ENCODE results near the gene CFAP46.
"Not testable (repeated sequence)": the region's sequence is repeated elsewhere in the genome, so short reads cannot be mapped to it uniquely, and the experiment has no call there.

CFAP46 gene

GRCh38 chr10:132784866-132785722 lies 157.3 kb downstream of the CFAP46 start:
- no peak for DNase-seq

DNA sequence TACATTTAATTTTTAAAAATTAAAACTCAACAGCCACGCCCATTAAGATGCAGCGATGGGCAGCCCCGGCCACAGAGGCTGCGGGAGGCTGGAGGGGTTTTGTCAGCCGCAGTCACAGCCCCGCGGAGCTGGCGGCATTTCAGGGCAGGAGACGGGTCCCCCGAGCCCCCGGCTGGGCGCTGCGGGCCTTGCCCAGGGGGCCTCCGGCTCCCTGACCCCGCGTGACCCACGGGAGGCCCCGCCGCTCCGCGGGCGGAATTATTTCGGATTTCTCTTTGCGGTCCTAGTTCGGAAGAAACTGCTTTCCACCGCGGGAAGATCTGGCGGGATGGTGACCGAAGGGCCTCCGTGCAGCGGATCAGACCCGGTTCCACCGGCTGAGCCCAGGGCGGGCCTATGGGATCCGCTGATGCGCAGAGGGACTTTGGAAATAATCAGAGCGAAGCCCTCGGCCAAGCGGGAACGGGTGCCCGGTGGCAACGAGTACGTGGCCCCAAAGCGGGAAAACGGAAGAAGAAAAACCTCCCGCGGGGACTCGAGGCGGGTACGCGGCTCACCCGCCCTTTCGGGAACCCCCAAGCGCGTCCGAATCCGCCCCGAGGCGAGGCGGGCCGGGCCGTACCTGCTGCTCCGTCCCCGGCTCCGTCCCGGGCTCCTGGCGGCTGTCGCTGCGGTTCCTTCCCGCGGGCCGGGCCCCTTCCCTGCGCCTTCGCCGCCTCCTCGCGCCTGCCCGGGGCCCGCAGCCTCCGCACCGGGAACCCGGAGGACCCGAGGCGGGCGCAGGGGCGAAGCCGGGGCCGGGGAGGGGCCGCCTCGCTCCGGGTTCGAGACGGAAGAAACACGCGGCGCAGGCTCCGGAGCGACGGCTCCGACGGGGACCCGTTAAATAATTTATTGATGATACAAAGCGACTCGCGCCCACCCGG lies 158.2 kb downstream of the CFAP46 start:
- DNase-seq = no peak

DNA sequence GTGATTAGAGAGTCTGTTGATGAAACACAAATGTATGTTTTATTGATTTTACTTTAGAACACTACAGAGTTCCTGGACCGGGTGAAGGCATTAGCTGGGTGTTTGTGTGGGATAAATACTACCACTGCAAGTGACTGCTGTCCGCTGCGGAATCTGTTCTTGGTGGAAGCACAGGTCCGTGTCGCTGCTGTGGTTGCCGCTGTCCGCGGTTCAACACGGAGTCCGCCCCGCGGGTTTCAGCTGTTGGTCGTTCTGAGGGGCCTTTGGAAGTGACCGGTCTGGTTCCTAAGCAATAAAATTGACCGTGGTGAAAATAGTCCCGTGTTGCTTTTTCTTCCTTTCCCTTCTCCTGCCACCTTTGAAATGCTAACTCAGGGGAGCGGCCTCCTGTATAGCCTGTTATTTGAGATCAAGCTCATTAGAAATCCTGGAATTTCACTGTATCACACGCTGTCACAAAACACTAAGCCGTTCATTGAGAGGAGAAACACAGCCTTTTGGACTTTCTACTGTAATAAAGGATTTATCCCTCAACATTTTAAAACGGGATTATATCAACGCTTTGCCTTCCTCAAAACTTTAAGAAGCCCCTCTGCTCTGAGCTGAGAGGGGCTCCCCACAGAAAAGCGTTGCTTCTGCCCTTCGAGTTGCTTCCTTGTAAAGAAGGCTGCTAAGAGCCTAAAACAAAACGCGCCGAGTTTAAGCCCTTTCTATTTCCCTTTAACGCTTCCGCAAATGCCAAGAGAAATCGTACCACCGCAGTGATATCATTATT lies 159.0 kb downstream of the CFAP46 start:
- DNase-seq = no peak

- no peak for DNase-seq
Observed at GRCh38 chr10:132781556-132781955, 160.8 kb downstream of the CFAP46 start.

DNA sequence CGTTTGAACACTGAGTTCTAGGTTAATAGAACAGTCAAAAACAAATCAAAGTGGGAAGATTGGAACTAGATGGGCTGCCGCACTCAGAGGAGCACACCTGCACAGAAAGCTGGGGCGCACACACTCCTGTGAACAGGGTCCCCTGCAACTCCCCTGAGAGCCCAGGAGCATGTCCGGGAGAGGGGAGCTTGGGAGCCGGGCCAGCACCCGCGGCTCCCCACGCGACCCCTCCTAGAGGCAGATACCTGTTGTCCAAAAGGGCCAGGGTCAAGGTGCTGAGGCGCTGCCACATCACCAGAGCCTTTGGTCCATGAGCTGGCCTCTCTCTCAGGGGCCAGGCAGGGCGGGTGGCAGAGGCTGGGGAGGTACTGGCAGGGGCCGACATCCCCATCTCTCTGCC lies 162.0 kb downstream of the CFAP46 start:
- DNase-seq = no peak

DNA sequence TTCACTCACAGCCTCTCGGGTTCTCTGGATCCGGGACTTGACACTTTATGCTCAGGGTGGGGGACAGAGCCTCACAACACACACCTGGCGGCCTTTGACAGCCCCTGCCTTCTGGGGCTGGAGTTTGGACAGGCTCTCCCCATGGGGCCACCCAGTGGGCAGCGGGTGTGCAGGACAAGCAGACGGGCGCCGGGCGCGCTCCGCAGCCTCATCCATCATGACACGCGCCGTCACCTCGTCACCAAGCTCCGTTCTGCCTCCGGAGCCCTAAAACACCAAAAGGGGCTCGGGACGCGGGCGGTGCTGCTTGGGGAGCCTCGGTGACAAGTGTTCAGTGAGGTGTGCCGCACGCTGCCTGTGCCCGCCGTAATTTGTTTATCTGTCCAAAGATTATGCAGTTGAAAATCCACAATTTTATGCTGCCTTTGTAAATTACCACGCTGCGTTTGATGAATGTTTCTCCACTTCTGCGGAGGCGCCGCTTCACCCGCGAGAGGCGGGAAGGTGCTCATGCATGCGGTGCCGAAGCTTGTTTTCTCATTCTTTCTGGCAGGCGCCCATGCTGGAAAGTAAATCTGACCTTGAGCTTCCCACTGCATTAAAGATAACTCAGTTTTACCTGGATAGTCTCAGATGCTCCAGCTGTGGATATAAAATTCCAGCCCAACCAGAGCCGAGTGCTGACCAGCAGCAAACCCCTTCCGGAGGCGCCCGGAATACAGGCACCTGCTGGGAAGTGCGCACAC lies 162.6 kb downstream of the CFAP46 start:
- DNase-seq = no peak

DNA sequence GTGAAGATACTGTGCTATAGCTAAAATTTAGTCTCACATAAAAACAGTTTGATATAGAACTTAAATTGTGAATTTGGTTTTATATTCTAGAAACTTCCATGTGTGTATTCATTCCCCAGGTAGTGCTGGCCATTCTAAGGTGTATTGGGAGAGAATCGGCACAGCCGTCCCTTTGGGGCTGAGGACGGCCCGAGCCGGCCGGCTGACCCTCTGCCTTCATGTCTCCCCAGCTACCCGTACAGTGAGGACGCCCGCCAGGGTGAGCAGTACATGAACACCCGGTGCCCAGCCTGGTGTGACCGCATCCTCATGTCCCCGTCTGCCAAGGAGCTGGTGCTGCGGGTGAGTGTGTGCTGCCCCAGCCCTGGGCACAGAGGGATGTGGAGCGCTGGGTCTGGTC lies 164.9 kb downstream of the CFAP46 start:
- DNase-seq = no peak

- no peak for DNase-seq
Observed at GRCh38 chr10:132776821-132777220, 165.5 kb downstream of the CFAP46 start.

GRCh38 chr10:132776186-132776585 lies 166.2 kb downstream of the CFAP46 start:
- no peak for DNase-seq

DNA sequence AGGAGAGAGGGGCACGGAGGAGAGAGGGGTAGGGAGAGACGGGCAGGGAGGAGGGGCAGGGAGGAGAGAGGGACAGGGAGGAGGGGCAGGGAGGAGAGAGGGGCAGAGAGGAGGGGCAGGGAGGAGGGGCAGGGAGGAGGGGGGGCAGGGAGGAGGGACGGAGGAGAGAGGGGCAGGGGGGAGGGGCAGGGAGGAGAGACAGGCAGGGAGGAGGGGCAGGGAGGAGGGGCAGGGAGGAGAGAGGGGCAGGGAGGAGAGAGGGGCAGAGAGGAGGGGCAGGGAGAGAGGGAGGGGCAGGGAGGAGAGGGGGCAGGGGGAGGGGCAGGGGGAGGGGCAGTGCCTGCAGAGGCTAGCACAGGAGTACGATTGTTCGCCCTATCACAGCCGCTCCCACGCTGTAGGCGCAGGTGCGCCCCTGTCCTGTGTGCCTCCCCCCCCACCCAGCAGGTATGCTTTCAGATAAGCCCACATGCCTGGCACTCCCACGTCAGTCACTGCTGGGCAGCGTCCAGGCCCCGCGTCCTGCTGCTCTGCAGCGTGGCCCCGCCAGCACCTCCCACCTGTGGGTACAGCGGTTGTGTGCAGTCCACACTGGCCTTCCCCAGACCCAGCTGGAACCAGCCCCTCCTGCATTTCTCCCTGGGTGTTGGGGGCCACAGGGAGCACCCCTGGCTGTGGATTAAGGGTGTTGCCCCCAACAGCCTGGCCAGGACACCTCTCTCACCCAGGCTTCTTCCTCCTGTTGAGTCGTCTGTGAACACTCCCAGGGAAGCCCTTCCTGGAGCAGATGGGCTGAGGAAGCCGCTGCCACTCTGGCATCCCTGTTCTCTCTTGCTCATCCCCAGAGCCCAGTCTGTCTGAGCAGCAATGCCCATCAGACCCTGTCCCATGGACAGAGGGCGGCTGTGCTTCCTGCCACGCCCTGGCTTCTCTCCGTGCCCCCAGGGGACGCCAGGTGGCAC lies 167.2 kb downstream of the CFAP46 start:
- peak; percentile 95 for DNase-seq

DNA sequence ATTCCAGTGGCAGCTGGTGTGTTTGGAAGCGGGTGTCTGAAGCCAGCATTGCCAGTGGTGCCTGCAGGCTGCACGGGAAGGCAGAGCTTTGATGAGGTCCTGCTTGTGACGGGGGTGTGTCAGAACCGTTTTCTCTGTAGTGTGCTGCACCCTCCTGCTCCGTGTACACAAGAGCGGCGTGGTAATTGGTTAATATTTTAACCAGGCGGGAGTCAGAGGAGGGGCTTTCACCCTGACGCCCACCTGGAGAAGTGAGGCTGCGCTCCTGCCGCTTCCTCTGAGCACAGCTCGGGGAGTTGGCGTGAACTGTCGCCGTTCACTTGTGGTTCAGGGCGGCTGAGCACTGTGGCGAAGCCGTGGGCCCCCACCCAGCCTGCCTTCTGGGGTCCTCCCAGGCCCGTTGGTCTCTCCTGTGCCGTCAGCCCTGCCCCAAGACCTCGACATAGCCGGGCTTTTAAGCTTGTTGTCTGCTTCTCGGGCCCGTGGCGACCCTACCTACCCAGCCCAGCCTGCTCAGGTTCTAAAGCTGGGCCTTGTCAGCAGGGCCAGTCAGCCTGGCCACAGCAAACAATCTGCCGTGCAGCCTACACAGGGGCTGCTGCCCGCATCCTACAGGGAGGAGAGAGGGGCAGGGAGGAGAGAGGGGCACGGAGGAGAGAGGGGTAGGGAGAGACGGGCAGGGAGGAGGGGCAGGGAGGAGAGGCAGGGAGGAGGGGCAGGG lies 168.0 kb downstream of the CFAP46 start:
- DNase-seq = peak; percentile 57

- not testable (repeated sequence) for DNase-seq
Observed at GRCh38 chr10:132772816-132773215, 169.6 kb downstream of the CFAP46 start.

DNA sequence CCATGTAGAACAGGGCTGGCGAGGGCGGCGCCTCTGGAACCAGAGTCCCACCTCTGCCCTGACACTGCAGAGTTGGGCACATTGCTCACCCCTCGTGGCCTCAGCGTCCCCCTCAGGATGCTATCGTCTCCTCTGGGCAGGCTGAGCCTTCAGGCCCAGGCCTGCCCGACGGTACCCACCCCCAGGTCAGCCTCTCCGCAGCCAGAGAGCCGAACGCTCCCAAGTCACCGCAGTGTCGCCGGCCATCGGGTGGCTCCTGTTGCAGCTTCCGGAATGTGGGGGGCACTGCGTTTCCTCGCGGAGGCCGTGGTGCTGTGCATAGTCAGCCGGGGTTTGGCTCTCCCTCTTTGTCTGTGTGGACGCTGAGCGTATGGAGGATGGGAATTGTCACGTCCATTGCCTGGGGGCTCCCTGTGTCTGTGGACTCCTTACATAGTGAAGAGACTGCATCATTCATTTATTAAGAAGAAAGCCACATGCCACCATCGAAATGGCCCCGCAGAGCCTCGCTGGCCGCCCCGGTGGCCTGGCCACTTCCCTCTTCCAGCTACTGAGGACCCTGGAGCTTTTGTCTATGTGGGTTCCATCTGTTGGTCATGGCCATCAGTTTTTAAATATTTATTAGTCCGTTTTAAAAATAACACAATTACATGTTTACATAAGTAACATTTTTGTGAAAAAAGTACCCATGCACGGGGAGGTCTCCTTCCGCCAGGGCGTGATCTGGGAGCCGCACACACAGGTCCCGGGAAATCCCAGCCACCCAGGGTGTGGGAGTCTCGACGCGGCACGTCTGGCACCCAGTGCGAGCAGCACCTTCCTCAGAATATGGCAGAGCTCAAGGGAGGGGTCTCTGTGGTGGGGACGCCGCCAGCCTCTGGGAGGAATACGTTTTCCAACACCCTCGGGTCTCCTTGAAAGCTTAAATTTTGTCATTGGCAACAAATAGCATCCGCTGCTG lies 172.0 kb downstream of the CFAP46 start:
- no peak for DNase-seq

DNA sequence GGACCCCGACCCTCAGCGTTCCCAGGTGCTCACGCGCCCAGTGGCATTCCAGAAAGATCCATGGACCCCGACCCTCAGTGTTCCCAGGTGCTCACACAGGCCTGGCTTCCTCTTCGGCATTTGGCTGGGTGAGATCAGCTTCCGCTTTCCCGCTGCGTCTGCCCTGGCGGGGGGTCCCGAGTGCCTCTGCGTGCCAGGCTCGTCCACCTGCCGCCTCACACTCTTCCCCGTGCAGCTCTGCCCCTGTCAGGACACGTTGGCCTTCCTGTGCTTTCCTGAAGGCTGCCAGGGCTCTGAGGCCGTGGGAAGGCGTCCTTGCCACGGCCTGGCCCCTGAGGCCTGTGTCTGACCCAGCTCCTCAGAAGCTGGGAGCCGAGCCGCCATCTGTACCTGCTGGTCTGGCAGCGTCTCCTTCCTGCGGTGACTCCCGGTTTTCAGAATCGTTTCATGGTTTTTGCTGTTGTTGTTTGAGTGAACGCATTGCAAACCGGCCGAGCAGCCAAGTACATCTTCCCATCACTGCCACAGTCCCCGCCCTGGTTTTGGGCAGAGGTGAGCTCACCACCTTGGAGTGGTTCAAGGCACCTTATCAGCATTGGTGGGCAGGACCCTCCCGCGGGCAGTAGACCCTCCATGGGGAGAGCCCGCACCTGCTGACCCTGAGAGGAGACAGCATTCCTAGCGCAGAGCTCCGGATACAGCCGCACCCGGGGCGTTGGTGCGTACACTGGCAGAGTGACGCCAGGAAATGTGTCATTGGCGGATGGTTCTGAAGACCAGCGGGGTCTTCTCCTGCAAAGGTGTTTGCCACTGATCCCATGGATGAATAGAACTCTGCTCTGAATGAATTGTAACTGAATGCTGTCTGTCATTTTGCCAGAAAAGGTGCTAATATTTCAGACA lies 173.8 kb downstream of the CFAP46 start:
- no peak for DNase-seq

- no peak for DNase-seq
Observed at GRCh38 chr10:132766291-132766690, 176.1 kb downstream of the CFAP46 start.

DNA sequence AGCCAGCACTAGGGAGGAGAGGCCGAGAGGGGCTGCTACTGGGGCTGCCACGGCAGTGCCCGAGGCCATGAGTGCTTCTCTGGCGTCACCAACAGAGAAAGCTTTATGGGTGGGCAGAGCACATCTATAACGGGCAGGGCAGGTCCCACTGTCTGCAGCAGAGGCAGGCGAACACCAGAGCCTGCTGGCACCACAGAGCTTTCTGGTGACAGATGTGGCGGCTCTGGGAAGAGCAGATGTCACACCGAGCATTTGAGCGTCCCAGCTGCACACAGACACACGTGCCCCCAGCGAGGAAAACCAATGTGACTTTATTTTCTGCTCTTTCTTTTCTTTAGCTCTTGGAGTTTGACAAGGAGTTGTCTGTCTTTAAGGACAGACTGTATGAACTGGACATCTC lies 176.9 kb downstream of the CFAP46 start:
- DNase-seq = no peak

- no peak for DNase-seq
Observed at GRCh38 chr10:132764108-132764507, 178.3 kb downstream of the CFAP46 start.

- no peak for DNase-seq
Observed at GRCh38 chr10:132763545-132763944, 178.8 kb downstream of the CFAP46 start.
